Vagina (tissue), 2 donors: ENCODE measurements around the gene C5orf34. TPM values are rescaled to one million over a fixed set of nuclear protein-coding genes. Genes with fewer than 3 reads are reported as not detected.

Source experiments
- DNase-seq, 2 donors: peaks; one replicate each; pipeline ENCODE4 v3.0.0-alpha.2; 2017; ENCODE audit errors: extremely low spot score in 2 of 2
- H3K27ac ChIP-seq: fragments of 200-600 bp; sonication (generic); one replicate; pipeline ENCODE4 v1.5.1; 2019
- H3K27me3 ChIP-seq: fragments of 200-600 bp; sonication (generic); one replicate; pipeline ENCODE4 v1.5.1; 2019
- H3K36me3 ChIP-seq, 2 donors: fragments of 200-600 bp; sonication (generic); one replicate each; pipeline ENCODE4 v1.5.1; 2017 to 2019
- H3K4me1 ChIP-seq: fragments of 200-600 bp; sonication (generic); one replicate; pipeline ENCODE4 v1.5.1; 2019
- H3K4me3 ChIP-seq, 2 donors: fragments of 200-600 bp; sonication (generic); 1 replicate in 1 of 2; 2 replicates in 1 of 2; pipeline ENCODE4 v1.5.1; 2016 to 2019
- H3K9me3 ChIP-seq: fragments of 200-600 bp; sonication (generic); one replicate; pipeline ENCODE4 v1.5.1; 2019
- CTCF ChIP-seq, 3 experiments: fragments of 450-650 bp in 2 of 3; fragments of 200-600 bp in 1 of 3; sonication (generic) in 1 of 3; IDR thresholded peaks; one replicate each; pipeline ENCODE4 v1.5.1; 2017 to 2019; ENCODE audit warnings: antibody characterized with exemption in 3 of 3, mild to moderate bottlenecking in 2 of 3, moderate library complexity in 2 of 3
- POLR2A ChIP-seq, 2 donors: fragments of 450-650 bp; IDR thresholded peaks; one replicate each; pipeline ENCODE4 v1.6.1; 2017; ENCODE audit warnings: antibody characterized with exemption in 2 of 2, mild to moderate bottlenecking in 2 of 2, moderate library complexity in 2 of 2
- POLR2AphosphoS5 ChIP-seq, 2 donors: sonication (generic); formaldehyde crosslinking; IDR thresholded peaks; one replicate each; pipeline ENCODE4 v1.9.0; 2017; ENCODE audit warnings: antibody characterized with exemption in 2 of 2, mild to moderate bottlenecking in 2 of 2, low read depth in 1 of 2; ENCODE audit not compliant: insufficient read depth in 1 of 2
- intact Hi-C: fragments of 100-400 bp; cut with DNase I; formaldehyde crosslinking; loops from one replicate; pipeline ENCODE4 v1.15.1; 2023
- total RNA-seq: library from RNA; depleted of rRNA; stranded (reverse); fragments of >200 nt; gene quantifications from one replicate; pipeline ENCODE4 v1.2.3, GENCODE V29; 2016

C5orf34 gene
- total RNA-seq, 1 donor from 2014 or later = not detected

GRCh38 chr5:43484106-43484849 is 30.7 kb downstream of the C5orf34 start:
- Histone ChIP-seq H3K4me1 (peaks cover 23% of the 10 kb centered on the region), H3K36me3 (peaks cover 0 to 3% of the 10 kb centered on the region in 2 donors), H3K27me3 (no peaks in the 10 kb centered on the region), H3K9me3 (no peaks in the 10 kb centered on the region), H3K4me3 (peak overlapping the region; percentile 84 to 94), H3K27ac (peak overlapping the region; percentile 98)
- intact Hi-C loops = no loop called here
- TF ChIP-seq POLR2AphosphoS5 (IDR thresholded peaks at IDR 0.05; ENCODE audit: insufficient read depth in 1 of 2, low read depth in 1 of 2) (peak in 1 of 2 donors; percentile 81), POLR2A (IDR thresholded peaks at IDR 0.05) (no peak), CTCF (IDR thresholded peaks at IDR 0.05) (peak in 2 of 3 experiments; percentile 2 to 63)
- DNase-seq = peak in 1 of 2 donors; percentile 92

- Histone ChIP-seq H3K27me3 (no peaks in the 10 kb centered on the region), H3K4me3 (peak within 1 kb of the TSS; percentile 84 to 94), H3K36me3 (peaks cover 0 to 3% of the 10 kb centered on the region in 2 donors), H3K27ac (peak within 1 kb of the TSS; percentile 98), H3K9me3 (no peaks in the 10 kb centered on the region), H3K4me1 (peaks cover 23% of the 10 kb centered on the region)
- DNase-seq = peak in 1 of 2 donors; percentile 92
- intact Hi-C loops = no loop called here
- TF ChIP-seq POLR2A (IDR thresholded peaks at IDR 0.05) (peak in 1 of 2 donors; percentile 68), CTCF (IDR thresholded peaks at IDR 0.05) (peak in 1 of 3 experiments; percentile 10), POLR2AphosphoS5 (IDR thresholded peaks at IDR 0.05; ENCODE audit: insufficient read depth in 1 of 2, low read depth in 1 of 2) (peak; percentile 61 to 91)
These were observed 31.4 kb downstream of the C5orf34 start, which contains the start of gene TMEM267 for GRCh38 chr5:43483298-43484105. TSS of gene TMEM267 (minus strand) at chr5:43483865. CDS start at chr5:43453969, 29,896 bp downstream.

GRCh38 chr5:43482490-43483297 is 32.3 kb downstream of the C5orf34 start:
- Histone ChIP-seq H3K4me1 (peaks cover 23% of the 10 kb centered on the region), H3K27ac (peak overlapping the region; percentile 98), H3K9me3 (no peaks in the 10 kb centered on the region), H3K36me3 (peaks cover 0 to 3% of the 10 kb centered on the region in 2 donors), H3K4me3 (peak overlapping the region; percentile 84 to 94), H3K27me3 (no peaks in the 10 kb centered on the region)
- TF ChIP-seq POLR2AphosphoS5 (IDR thresholded peaks at IDR 0.05; ENCODE audit: insufficient read depth in 1 of 2, low read depth in 1 of 2) = no peak
- no peak for TF ChIP-seq POLR2A (IDR thresholded peaks at IDR 0.05)
- no peak for TF ChIP-seq CTCF (IDR thresholded peaks at IDR 0.05)
- no peak for DNase-seq
- intact Hi-C loops = no loop called here

GRCh38 chr5:43469671-43470391 is 45.1 kb downstream of the C5orf34 start:
- H3K9me3 ChIP-seq = no peaks in the 10 kb centered on the region
- DNase-seq = no peak
- TF ChIP-seq POLR2A (IDR thresholded peaks at IDR 0.05) (no peak), POLR2AphosphoS5 (IDR thresholded peaks at IDR 0.05; ENCODE audit: insufficient read depth in 1 of 2, low read depth in 1 of 2) (no peak), CTCF (IDR thresholded peaks at IDR 0.05) (no peak)
- intact Hi-C loops = no loop called here
- peaks cover 0 to 19% of the 10 kb centered on the region in 2 donors for H3K36me3 ChIP-seq
- H3K27me3 ChIP-seq = no peaks in the 10 kb centered on the region
- H3K4me1 ChIP-seq = no peaks in the 10 kb centered on the region
- H3K4me3 ChIP-seq = no peak overlapping the region
- H3K27ac ChIP-seq = no peak overlapping the region
